GM18507 (cell line): ENCODE measurements around the gene PACSIN3.
"Not testable (repeated sequence)": the region's sequence is repeated elsewhere in the genome, so short reads cannot be mapped to it uniquely, and the experiment has no call there.

ENCODE experiments used
- DNase-seq: peaks from one replicate; pipeline ENCODE4 v3.0.0; 2011; ENCODE audit warnings: low read depth; ENCODE audit not compliant: insufficient read length; ENCODE audit errors: extremely low spot score
- FAIRE-seq: peaks from 2 replicates; lab custom pipeline; 2011; peaks lifted over from hg19 to GRCh38; lab: Jason Lieb, UNC

The PACSIN3 gene

DNA sequence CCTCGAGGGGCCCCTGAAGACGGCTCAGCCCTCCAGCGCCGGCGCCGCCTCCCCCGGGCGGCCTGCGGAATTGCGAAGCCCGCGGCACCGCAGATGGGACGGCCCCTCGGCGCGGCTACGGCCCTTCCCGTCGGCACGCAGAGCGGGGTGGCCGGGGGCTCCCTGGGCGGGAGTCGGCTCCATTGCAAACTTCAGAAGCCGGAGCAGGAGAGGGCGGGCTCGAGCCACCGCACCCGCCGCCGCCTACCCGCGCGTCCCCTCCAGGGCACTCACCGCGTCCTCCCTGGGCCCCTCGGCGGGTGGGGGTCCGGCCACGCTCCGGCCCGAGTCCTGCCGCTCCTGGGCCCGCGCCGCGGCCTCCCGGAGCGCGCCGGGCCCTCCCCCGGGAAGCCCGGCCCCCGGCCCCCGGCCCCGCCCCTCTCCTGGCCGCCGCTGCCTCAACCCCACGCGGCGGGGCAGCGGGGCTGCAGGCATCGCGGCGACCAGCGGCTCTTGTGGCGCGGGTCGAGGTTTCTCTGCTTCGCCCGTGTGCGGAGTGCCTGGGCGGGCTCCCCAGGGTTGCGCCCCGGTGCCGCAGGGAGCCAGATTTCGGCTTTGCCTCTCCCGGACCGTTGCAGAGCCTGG, at the start of gene PACSIN3:
PACSIN3 (minus strand) TSS at position 359 of the 624 bp plus-strand sequence. CDS start 3,707 bp downstream, outside the sequence.
- FAIRE-seq (no peak), DNase-seq (no peak)

DNA sequence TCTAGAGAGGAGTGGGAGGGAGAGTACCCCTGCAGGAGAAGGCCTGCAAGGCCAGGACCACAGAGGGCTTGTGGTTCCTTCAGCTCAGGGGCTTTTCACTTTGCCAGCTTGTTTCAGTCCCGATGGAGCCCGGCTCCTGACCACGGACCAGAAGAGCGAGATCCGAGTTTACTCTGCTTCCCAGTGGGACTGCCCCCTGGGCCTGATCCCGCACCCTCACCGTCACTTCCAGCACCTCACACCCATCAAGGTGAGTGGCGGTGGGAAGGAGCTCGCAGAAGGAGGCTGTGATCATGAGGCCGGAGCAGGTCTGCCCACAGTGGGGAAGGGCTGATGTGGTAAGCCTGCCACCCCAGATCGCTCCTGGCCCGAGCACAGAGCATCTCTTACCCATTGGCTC, 48.9 kb upstream of the PACSIN3 start:
- no peak for FAIRE-seq
- no peak for DNase-seq

DNA sequence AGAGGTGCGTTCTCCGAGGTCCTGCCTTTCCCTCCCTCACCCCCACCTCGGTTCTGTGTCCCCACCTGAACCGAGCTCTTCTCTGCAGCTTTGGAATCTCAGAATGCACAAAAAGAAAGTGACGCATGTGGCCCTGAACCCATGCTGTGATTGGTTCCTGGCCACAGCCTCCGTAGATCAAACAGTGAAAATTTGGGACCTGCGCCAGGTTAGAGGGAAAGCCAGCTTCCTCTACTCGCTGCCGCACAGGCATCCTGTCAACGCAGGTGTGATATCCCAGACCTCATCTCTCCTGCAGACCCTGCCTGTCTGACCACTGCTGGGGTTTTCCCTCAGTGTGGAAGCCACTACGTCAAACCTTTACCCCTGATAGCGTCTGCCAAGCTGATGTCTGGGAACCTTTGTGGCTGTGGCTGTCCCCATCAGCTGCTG, 48.5 kb upstream of the PACSIN3 start:
- FAIRE-seq (no peak), DNase-seq (no peak)

GRCh38 chr11:47233989-47234668, 47.9 kb upstream of the PACSIN3 start:
- FAIRE-seq = no peak
- no peak for DNase-seq

- DNase-seq (no peak), FAIRE-seq (no peak)
Measured at GRCh38 chr11:47233051-47233450, 46.8 kb upstream of the PACSIN3 start.

- DNase-seq = no peak
- no peak for FAIRE-seq
Measured at GRCh38 chr11:47229161-47229560, 42.9 kb upstream of the PACSIN3 start.

DNA sequence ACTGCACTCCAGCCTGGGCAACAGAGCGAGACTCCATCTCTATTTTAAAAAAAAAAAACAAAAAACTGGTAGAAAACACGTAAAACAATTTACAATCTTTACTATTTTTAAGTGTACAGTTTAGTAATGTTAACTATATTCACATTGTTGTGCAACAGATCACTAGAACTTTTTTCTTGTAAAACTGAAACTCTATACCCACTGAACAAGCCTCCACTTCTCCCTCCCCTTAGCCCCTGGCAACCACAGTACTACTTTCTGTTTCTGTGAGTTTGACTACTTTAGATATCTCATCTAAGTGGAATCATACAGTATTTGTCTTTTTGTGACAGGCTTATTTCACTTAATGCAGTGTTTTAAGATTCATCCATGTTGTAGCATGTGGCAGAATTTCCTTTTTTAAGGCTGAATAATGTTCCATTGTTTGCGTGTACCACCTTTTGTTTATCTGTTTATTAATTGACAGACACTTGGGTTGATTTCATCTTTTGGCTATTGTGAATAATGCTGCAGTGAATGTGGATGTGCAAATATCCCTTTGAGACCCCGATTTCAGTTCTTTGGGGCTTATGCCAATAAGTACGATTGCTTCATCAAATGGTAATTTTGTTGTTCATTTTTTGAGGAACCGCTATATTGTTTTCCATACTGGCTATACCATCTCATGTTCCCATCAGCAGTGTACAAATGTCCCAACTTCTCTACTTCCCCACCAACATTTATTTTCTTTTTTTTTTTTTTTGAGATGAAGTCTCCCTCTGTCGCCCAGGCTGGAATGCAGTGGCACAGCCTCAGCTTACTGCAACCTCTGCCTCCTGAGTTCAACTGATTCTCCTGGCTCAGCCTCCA, 39.5 kb upstream of the PACSIN3 start:
- peak; percentile 69 for FAIRE-seq
- DNase-seq = no peak

DNA sequence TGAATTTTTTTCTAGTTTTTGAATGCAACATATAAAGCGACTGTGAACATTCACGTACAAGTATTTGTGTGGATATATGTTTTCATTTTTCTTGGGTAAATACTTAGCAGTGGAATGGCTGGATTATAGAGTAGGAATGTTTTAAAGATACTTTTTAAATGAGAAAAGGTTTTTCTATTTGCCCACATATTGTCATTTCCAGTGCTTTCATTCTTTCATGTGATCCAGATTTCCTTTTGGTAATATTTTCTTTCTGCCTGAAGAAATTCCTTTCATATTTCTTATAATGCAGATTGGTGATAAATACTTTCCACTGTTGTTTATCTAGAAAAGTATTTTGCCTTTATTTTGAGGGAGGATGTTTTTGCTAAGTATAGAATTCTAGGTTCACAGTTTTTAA, 36.5 kb upstream of the PACSIN3 start:
- no peak for DNase-seq
- no peak for FAIRE-seq

GRCh38 chr11:47220401-47220821, 34.2 kb upstream of the PACSIN3 start:
- DNase-seq (no peak), FAIRE-seq (no peak)

DNA sequence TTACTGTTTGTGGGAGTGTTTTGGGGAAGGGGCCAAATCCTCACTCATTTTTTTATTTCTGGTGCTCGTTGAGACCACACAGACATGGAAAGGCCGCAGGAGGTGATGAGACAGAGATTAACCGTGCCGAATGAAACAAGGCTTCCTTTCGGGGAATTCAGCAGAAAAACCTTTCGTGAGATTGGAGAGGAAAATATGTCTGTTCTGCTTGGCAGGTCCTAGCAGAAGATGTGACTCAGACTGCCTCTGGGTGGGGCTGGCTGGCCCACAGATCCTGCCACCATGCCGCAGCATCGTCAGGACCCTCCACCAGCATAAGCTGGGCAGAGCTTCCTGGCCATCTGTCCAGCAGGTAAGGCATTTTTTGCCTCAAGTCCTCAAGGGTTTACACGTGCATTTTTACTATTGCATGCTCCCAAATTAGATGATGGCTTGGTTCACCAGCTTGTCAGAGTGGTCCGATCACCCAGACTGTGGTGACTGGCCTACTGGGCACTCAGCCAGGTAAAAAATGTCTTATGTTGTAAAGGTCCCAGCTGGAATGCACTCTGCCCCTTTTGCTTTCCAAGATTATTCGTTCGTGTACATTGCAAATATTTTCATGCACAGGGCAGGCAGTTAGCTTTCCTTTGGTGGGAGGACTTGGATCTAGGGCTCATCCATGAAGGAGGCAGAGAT, 30.0 kb upstream of the PACSIN3 start:
- FAIRE-seq (peak; percentile 77), DNase-seq (peak; percentile 22)

DNA sequence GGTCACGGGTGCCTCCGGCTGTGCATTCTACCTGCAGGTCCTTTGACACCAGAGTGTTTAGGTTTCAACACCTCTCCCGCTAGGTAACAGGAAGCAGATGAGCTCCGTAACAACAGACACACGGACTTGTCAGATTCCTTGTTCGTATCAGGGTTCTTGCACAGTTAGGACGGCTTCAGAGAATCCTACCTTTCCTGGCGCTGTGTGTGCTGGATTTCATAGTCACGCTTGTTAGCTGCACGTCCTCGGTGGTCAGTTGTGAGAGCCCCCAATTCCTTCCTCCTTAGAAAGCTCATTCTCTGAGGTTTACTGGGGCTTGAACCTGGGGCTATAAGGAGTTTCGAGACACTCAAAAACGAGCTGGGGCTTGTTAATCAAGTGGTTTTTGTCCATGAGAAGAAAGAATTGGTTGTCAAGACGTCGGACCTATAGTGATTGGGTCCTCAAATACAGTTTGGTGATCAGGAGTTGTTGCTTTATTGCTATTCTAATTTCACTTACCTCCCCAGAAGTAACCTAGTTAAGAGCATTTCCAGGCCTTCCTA, 29.2 kb upstream of the PACSIN3 start:
- FAIRE-seq (peak; percentile 15), DNase-seq (no peak)

GRCh38 chr11:47213950-47214565, 27.8 kb upstream of the PACSIN3 start:
- FAIRE-seq = peak; percentile 72
- peak; percentile 65 for DNase-seq

DNA sequence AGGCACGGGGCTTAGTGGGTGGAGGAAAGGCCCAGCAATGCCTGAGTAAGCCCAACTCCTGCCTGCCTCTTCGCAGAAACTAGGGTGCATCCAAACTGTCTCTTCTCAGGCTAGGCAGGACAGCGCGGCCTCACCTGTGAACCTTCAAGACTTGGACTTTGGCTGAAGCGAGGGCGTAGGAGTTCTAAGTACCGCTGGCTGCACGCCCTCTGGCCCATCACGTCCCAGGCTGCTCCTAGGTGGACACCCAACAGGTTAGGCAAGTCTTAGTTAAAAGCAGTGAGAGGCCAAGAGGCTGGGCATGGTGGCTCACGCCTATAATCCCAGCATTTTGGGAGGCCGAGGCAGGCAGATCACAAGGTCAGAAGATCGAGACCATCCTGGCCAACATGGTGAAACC, 26.7 kb upstream of the PACSIN3 start:
- DNase-seq = no peak
- FAIRE-seq = no peak

GRCh38 chr11:47208628-47209027, 22.4 kb upstream of the PACSIN3 start:
- no peak for FAIRE-seq
- DNase-seq = no peak

GRCh38 chr11:47208008-47208552, 21.8 kb upstream of the PACSIN3 start:
- not testable (repeated sequence) for DNase-seq, FAIRE-seq

- FAIRE-seq = no peak
- no peak for DNase-seq
Measured at GRCh38 chr11:47207459-47207858, 21.2 kb upstream of the PACSIN3 start.

GRCh38 chr11:47206577-47206976, 20.3 kb upstream of the PACSIN3 start:
- DNase-seq, FAIRE-seq: not testable (repeated sequence)

DNA sequence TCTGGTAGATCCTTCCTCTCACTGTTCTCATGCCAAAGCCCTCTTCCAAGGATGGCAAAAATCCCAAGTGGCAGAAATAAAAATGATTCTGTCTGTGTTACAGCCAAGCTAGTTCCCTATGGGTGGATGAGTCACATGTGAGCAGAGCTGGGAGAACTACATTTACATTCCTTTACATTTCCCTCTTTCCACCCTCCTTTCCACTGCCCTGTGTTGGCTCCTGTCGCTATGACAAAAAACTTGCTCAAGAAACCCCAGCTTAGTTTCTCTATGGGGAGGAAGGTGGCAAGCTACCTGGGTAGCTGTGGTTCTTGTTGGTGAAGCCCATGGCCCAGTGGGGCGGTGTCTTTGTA, 18.4 kb upstream of the PACSIN3 start:
- no peak for DNase-seq

GRCh38 chr11:47202576-47202975, 16.3 kb upstream of the PACSIN3 start:
- DNase-seq = no peak
- no peak for FAIRE-seq

More for the DNA sequence above, 18.4 kb upstream of the PACSIN3 start:
- FAIRE-seq = no peak
